Smooth muscle cell (in vitro differentiated cells): ENCODE data around the gene PLPPR5. TPM values are rescaled to one million over a fixed set of nuclear protein-coding genes. Genes with fewer than 3 reads are reported as not detected.

Source experiments
- DNase-seq: peaks from one replicate; lab custom pipeline; 2025; ENCODE audit not compliant: unreplicated experiment; lab: John Stamatoyannopoulos, UW
- H2AFZ ChIP-seq: fragments of 200-600 bp; sonication (generic); 2 replicates; pipeline ENCODE4 v1.6.0; 2016; ENCODE audit warnings: antibody characterized with exemption, low read depth, mild to moderate bottlenecking
- H3F3A ChIP-seq: fragments of 200-600 bp; sonication (generic); 2 replicates; pipeline ENCODE4 v1.6.0; 2017; ENCODE audit warnings: antibody characterized with exemption, low read depth
- H3K27ac ChIP-seq: fragments of 200-600 bp; sonication (generic); 2 replicates; pipeline ENCODE4 v1.5.1; 2016; ENCODE audit warnings: low read depth, mild to moderate bottlenecking
- H3K27me3 ChIP-seq: fragments of 200-600 bp; sonication (generic); 2 replicates; pipeline ENCODE4 v1.6.1; 2016; ENCODE audit warnings: low read depth, mild to moderate bottlenecking
- H3K36me3 ChIP-seq: fragments of 200-600 bp; sonication (generic); 2 replicates; pipeline ENCODE4 v1.5.1; 2016; ENCODE audit warnings: low read depth
- H3K4me1 ChIP-seq: fragments of 200-600 bp; sonication (generic); 2 replicates; pipeline ENCODE4 v1.5.1; 2016; ENCODE audit warnings: low read depth
- H3K4me2 ChIP-seq: fragments of 200-600 bp; sonication (generic); 2 replicates; pipeline ENCODE4 v1.6.0; 2016; ENCODE audit warnings: mild to moderate bottlenecking
- H3K4me3 ChIP-seq: fragments of 200-600 bp; sonication (generic); 2 replicates; pipeline ENCODE4 v1.5.1; 2016; ENCODE audit warnings: mild to moderate bottlenecking
- H3K79me2 ChIP-seq: fragments of 200-600 bp; sonication (generic); 2 replicates; pipeline ENCODE4 v1.6.0; 2016; ENCODE audit warnings: low read depth, mild to moderate bottlenecking
- H3K9ac ChIP-seq: fragments of 200-600 bp; sonication (generic); 2 replicates; pipeline ENCODE4 v1.6.0; 2016; ENCODE audit warnings: low read depth
- H3K9me3 ChIP-seq: fragments of 200-600 bp; sonication (generic); replicated peaks from 2 replicates; pipeline ENCODE4 v1.5.1; 2016; ENCODE audit warnings: low read depth
- H4K20me1 ChIP-seq: fragments of 200-600 bp; sonication (generic); 2 replicates; pipeline ENCODE4 v1.6.0; 2016; ENCODE audit warnings: low read depth
- WGBS: methylation state at CpG from one replicate; pipeline ENCODE4 v1.1.7; 2016; ENCODE audit warnings: low lambda C conversion rate; 5-methylcytosine and 5-hydroxymethylcytosine counted together
- polyA plus RNA-seq: library from polyadenylated mRNA; unstranded; fragments of >200 nt; fragmentation: Nextera tagmentation; extraction: Ambion mirVana; gene quantifications from 2 replicates; pipeline ENCODE4 v1.2.1, GENCODE V29; 2016
- total RNA-seq: library from RNA; depleted of rRNA; stranded (reverse); fragments of >200 nt; gene quantifications from 2 replicates; pipeline ENCODE4 v1.2.3, GENCODE V29; 2014
- TF ChIP-seq, protein P1 (sequence below): fragments of 200-600 bp; sonication (generic); IDR thresholded peaks from 2 replicates; pipeline ENCODE4 v1.5.1; 2017; ENCODE audit warnings: borderline replicate concordance, mild to moderate bottlenecking, antibody characterized with exemption; ENCODE audit not compliant: insufficient read depth, poor library complexity, severe bottlenecking

The PLPPR5 gene
- total and polyA plus RNA-seq, 2 experiments from 2014 or later = 0.18 to 0.34 TPM

- H3K4me1 ChIP-seq = no peaks in the 10 kb centered on the region
- no peak overlapping the region for H2AFZ ChIP-seq
- H3K4me2 ChIP-seq = no peak overlapping the region
- H3K36me3 ChIP-seq = no peaks in the 10 kb centered on the region
- no peaks in the 10 kb centered on the region for H3F3A ChIP-seq
- H3K9ac ChIP-seq = no peak overlapping the region
- DNase-seq = no peak
- H3K79me2 ChIP-seq = no peaks in the 10 kb centered on the region
- H3K27ac ChIP-seq = no peak overlapping the region
- TF ChIP-seq, protein P1, sequence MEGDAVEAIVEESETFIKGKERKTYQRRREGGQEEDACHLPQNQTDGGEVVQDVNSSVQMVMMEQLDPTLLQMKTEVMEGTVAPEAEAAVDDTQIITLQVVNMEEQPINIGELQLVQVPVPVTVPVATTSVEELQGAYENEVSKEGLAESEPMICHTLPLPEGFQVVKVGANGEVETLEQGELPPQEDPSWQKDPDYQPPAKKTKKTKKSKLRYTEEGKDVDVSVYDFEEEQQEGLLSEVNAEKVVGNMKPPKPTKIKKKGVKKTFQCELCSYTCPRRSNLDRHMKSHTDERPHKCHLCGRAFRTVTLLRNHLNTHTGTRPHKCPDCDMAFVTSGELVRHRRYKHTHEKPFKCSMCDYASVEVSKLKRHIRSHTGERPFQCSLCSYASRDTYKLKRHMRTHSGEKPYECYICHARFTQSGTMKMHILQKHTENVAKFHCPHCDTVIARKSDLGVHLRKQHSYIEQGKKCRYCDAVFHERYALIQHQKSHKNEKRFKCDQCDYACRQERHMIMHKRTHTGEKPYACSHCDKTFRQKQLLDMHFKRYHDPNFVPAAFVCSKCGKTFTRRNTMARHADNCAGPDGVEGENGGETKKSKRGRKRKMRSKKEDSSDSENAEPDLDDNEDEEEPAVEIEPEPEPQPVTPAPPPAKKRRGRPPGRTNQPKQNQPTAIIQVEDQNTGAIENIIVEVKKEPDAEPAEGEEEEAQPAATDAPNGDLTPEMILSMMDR = no peak
- no peak overlapping the region for H3K4me3 ChIP-seq
- H4K20me1 ChIP-seq = no peaks in the 10 kb centered on the region
- 93% methylated on average over 3 of the region's 3 CpGs for WGBS
- H3K27me3 ChIP-seq = no peaks in the 10 kb centered on the region
- H3K9me3 ChIP-seq = no peaks in the 10 kb centered on the region
Observed at GRCh38 chr1:98965394-98965793, 39.3 kb downstream of the PLPPR5 start.

DNA sequence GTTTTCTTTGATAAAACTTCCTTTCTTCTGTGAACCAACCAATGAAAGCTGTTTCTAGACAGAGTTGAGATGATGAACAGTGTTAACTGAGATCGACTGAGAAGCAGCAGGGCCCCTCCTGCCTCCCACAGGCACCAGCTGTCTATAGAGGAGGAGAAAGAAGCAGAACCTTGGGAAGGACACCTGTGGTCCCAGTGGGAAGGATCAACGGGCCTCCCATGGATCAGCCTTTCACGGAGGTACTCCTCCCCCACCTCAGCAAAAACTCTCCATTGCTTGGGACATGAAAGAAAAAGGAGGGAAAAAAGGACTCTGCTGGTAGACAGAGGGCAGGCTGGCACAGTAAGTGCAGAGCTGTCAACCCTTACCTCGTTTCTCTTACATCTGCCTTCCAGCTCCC, 40.5 kb downstream of the PLPPR5 start:
- no peaks in the 10 kb centered on the region for H4K20me1 ChIP-seq
- 73% methylated on average over 4 of the region's 4 CpGs for WGBS
- H3K27me3 ChIP-seq = no peaks in the 10 kb centered on the region
- TF ChIP-seq, protein P1 = no peak
- no peaks in the 10 kb centered on the region for H3K9me3 ChIP-seq
- H3K4me2 ChIP-seq = no peak overlapping the region
- no peak overlapping the region for H3K4me3 ChIP-seq
- H3K9ac ChIP-seq = no peak overlapping the region
- no peak overlapping the region for H2AFZ ChIP-seq
- DNase-seq = no peak
- H3F3A ChIP-seq = no peaks in the 10 kb centered on the region
- H3K36me3 ChIP-seq = no peaks in the 10 kb centered on the region
- H3K4me1 ChIP-seq = no peaks in the 10 kb centered on the region
- no peak overlapping the region for H3K27ac ChIP-seq
- H3K79me2 ChIP-seq = no peaks in the 10 kb centered on the region

GRCh38 chr1:98963064-98963758, 41.5 kb downstream of the PLPPR5 start:
- H3K9me3 ChIP-seq = no peaks in the 10 kb centered on the region
- WGBS = 69% methylated on average over 3 of the region's 3 CpGs
- no peaks in the 10 kb centered on the region for H3F3A ChIP-seq
- TF ChIP-seq, protein P1 = no peak
- H4K20me1 ChIP-seq = no peaks in the 10 kb centered on the region
- DNase-seq = no peak
- no peak overlapping the region for H3K9ac ChIP-seq
- no peak overlapping the region for H2AFZ ChIP-seq
- H3K4me2 ChIP-seq = no peak overlapping the region
- H3K4me3 ChIP-seq = no peak overlapping the region
- H3K27ac ChIP-seq = no peak overlapping the region
- no peaks in the 10 kb centered on the region for H3K79me2 ChIP-seq
- H3K36me3 ChIP-seq = no peaks in the 10 kb centered on the region
- no peaks in the 10 kb centered on the region for H3K4me1 ChIP-seq
- no peaks in the 10 kb centered on the region for H3K27me3 ChIP-seq

GRCh38 chr1:98962156-98962555, 42.5 kb downstream of the PLPPR5 start:
- Histone ChIP-seq H3K4me2 (no peak overlapping the region), H3K27me3 (no peaks in the 10 kb centered on the region), H4K20me1 (no peaks in the 10 kb centered on the region), H3K27ac (no peak overlapping the region), H3F3A (no peaks in the 10 kb centered on the region), H3K9me3 (no peaks in the 10 kb centered on the region), H3K4me3 (no peak overlapping the region), H2AFZ (no peak overlapping the region), H3K9ac (no peak overlapping the region), H3K36me3 (no peaks in the 10 kb centered on the region), H3K4me1 (no peaks in the 10 kb centered on the region), H3K79me2 (no peaks in the 10 kb centered on the region)
- no peak for DNase-seq
- TF ChIP-seq, protein P1 = no peak
